Neural progenitor cell (in vitro differentiated cells): ENCODE measurements around the gene A2M.

Experiments used
- EZH2 ChIP-seq: fragments of 200-600 bp; sonication (generic); IDR thresholded peaks from 2 replicates; pipeline ENCODE4 v1.6.1; 2017; ENCODE audit warnings: antibody characterized with exemption, mild to moderate bottlenecking, moderate library complexity
- TF ChIP-seq, protein P1 (sequence below): fragments of 200-600 bp; sonication (generic); IDR thresholded peaks from 2 replicates; pipeline ENCODE4 v1.5.1; 2017; ENCODE audit warnings: antibody characterized with exemption, mild to moderate bottlenecking

DNA sequence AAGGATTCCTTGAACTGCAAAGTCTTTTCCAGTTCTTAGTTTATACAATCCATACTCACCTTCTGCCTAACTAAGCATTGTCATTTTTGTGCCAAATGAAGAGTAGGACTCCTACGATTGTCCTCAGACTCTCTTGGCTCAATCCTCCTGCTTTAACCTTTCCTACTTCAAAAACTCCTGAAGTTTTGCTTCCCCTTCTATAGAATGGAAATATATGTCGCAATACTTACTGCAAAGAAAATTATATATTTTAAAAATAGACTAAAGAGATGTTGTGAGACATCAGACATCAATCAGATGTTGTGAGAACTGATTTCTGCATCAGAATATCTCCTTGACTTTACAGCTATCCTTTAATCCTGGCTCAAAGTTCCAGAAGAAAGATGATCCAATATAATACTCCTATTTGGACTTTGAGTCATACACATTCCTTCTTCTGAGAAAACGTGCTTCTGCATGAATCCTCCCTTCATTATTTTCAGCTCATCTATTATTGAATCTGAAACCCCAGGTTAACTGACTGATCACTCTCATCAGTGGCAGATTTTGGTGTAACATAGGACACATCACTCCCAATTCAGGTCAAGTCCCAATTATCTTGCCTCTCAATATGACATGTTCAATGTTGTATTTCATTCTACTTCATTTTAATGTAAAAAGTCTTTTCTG lies 48.8 kb downstream of the A2M start:
- TF ChIP-seq, protein P1, sequence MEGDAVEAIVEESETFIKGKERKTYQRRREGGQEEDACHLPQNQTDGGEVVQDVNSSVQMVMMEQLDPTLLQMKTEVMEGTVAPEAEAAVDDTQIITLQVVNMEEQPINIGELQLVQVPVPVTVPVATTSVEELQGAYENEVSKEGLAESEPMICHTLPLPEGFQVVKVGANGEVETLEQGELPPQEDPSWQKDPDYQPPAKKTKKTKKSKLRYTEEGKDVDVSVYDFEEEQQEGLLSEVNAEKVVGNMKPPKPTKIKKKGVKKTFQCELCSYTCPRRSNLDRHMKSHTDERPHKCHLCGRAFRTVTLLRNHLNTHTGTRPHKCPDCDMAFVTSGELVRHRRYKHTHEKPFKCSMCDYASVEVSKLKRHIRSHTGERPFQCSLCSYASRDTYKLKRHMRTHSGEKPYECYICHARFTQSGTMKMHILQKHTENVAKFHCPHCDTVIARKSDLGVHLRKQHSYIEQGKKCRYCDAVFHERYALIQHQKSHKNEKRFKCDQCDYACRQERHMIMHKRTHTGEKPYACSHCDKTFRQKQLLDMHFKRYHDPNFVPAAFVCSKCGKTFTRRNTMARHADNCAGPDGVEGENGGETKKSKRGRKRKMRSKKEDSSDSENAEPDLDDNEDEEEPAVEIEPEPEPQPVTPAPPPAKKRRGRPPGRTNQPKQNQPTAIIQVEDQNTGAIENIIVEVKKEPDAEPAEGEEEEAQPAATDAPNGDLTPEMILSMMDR: no peak
- TF ChIP-seq EZH2: no peak
